Measurements from ENCODE around the gene RNF183. TPM values are rescaled to one million over a fixed set of nuclear protein-coding genes. Genes with fewer than 3 reads are reported as not detected.

RNF183 gene
- total RNA-seq, 1 donor from 2014 or later: not detected

GRCh38 chr9:113274474-113275156, 28.6 kb downstream of the RNF183 start:
- no peaks in the 10 kb centered on the region for H3K27me3 Mint-ChIP-seq (ENCODE audit: low read depth)

GRCh38 chr9:113269871-113270270, 33.3 kb downstream of the RNF183 start:
- Mint-ChIP-seq H3K4me1 (no peaks in the 10 kb centered on the region), H3K9me3 (no peaks in the 10 kb centered on the region), H3K27ac (ENCODE audit: unreplicated experiment) (no peak overlapping the region), H3K4me3 (no peak overlapping the region), H3K27me3 (ENCODE audit: low read depth) (no peaks in the 10 kb centered on the region), H3K36me3 (ENCODE audit: low read depth) (peaks cover 10% of the 10 kb centered on the region)
- no peak for DNase-seq (ENCODE audit: low read depth, low spot score)
- TF ChIP-seq CTCF (conservative IDR thresholded peaks at IDR 0.05): no peak

More at GRCh38 chr9:113274474-113275156, 28.6 kb downstream of the RNF183 start:
- H3K4me3 Mint-ChIP-seq: no peak overlapping the region
- peak; percentile 44 for DNase-seq (ENCODE audit: low read depth, low spot score)
- peak; percentile 87 for TF ChIP-seq CTCF (conservative IDR thresholded peaks at IDR 0.05)
- peaks cover 4% of the 10 kb centered on the region for H3K4me1 Mint-ChIP-seq
- no peaks in the 10 kb centered on the region for H3K9me3 Mint-ChIP-seq
- H3K36me3 Mint-ChIP-seq (ENCODE audit: low read depth): peaks cover 3% of the 10 kb centered on the region
- no peak overlapping the region for H3K27ac Mint-ChIP-seq (ENCODE audit: unreplicated experiment)

- H3K27me3 Mint-ChIP-seq (ENCODE audit: low read depth): no peaks in the 10 kb centered on the region
- peaks cover 11% of the 10 kb centered on the region for H3K36me3 Mint-ChIP-seq (ENCODE audit: low read depth)
- no peak overlapping the region for H3K4me3 Mint-ChIP-seq
- H3K27ac Mint-ChIP-seq (ENCODE audit: unreplicated experiment): no peak overlapping the region
- H3K9me3 Mint-ChIP-seq: no peaks in the 10 kb centered on the region
- H3K4me1 Mint-ChIP-seq: no peaks in the 10 kb centered on the region
- TF ChIP-seq CTCF (conservative IDR thresholded peaks at IDR 0.05): no peak
- DNase-seq (ENCODE audit: low read depth, low spot score): no peak
Observed at GRCh38 chr9:113269355-113269754, 33.8 kb downstream of the RNF183 start.

GRCh38 chr9:113267911-113268566, 35.1 kb downstream of the RNF183 start:
- H3K4me3 Mint-ChIP-seq: no peak overlapping the region
- TF ChIP-seq CTCF (conservative IDR thresholded peaks at IDR 0.05): no peak
- no peak overlapping the region for H3K27ac Mint-ChIP-seq (ENCODE audit: unreplicated experiment)
- H3K27me3 Mint-ChIP-seq (ENCODE audit: low read depth): no peaks in the 10 kb centered on the region
- DNase-seq (ENCODE audit: low read depth, low spot score): no peak
- peaks cover 11% of the 10 kb centered on the region for H3K36me3 Mint-ChIP-seq (ENCODE audit: low read depth)
- no peaks in the 10 kb centered on the region for H3K4me1 Mint-ChIP-seq
- H3K9me3 Mint-ChIP-seq: no peaks in the 10 kb centered on the region

- H3K27me3 Mint-ChIP-seq (ENCODE audit: low read depth): no peaks in the 10 kb centered on the region
- no peak for DNase-seq (ENCODE audit: low read depth, low spot score)
- no peak for TF ChIP-seq CTCF (conservative IDR thresholded peaks at IDR 0.05)
Observed at GRCh38 chr9:113266174-113266573, 37.0 kb downstream of the RNF183 start.

More at GRCh38 chr9:113266174-113266573, 37.0 kb downstream of the RNF183 start:
- Mint-ChIP-seq H3K4me1 (no peaks in the 10 kb centered on the region), H3K27ac (ENCODE audit: unreplicated experiment) (no peak overlapping the region), H3K36me3 (ENCODE audit: low read depth) (peaks cover 11% of the 10 kb centered on the region), H3K9me3 (no peaks in the 10 kb centered on the region), H3K4me3 (no peak overlapping the region)
